ENCODE results near the gene FZD1. TPM values are rescaled to one million over a fixed set of nuclear protein-coding genes. Genes with fewer than 3 reads are reported as not detected.

FZD1 gene
- total RNA-seq, 1 experiment from 2014 or later = 3.7 TPM

DNA sequence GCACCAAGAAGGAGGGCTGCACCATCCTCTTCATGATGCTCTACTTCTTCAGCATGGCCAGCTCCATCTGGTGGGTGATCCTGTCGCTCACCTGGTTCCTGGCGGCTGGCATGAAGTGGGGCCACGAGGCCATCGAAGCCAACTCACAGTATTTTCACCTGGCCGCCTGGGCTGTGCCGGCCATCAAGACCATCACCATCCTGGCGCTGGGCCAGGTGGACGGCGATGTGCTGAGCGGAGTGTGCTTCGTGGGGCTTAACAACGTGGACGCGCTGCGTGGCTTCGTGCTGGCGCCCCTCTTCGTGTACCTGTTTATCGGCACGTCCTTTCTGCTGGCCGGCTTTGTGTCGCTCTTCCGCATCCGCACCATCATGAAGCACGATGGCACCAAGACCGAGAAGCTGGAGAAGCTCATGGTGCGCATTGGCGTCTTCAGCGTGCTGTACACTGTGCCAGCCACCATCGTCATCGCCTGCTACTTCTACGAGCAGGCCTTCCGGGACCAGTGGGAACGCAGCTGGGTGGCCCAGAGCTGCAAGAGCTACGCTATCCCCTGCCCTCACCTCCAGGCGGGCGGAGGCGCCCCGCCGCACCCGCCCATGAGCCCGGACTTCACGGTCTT, 1.9 kb downstream of the FZD1 start:
- no peaks in the 10 kb centered on the region for H3K36me3 ChIP-seq (ENCODE audit: control insufficient read depth in 1 of 2, insufficient read depth in 2 of 2, low read length in 2 of 2)
- peaks cover 20% of the 10 kb centered on the region for H3K27me3 ChIP-seq (ENCODE audit: insufficient read depth, low read length)
- no peak overlapping the region for H3K9ac ChIP-seq (ENCODE audit: low read length)
- H3K4me2 ChIP-seq (ENCODE audit: low read length) = no peak overlapping the region
- no peak for DNase-seq (ENCODE audit: low read depth, low spot score)
- no peak overlapping the region for H2AFZ ChIP-seq (ENCODE audit: low read depth, low read length, poor library complexity, severe bottlenecking)
- H3K79me2 ChIP-seq (ENCODE audit: insufficient read depth, low read length) = no peaks in the 10 kb centered on the region
- no peak overlapping the region for H3K27ac ChIP-seq (ENCODE audit: low read depth, low read length)
- H3K9me3 ChIP-seq (ENCODE audit: control insufficient read depth in 1 of 2, insufficient read depth in 1 of 2, low read depth in 1 of 2, low read length in 2 of 2) = no peaks in the 10 kb centered on the region
- no peak for ATAC-seq
- RAD21 ChIA-PET (ENCODE audit: low non-redundant PET in 1 of 2, low total read pairs in 2 of 2, uncharacterized antibody in 2 of 2, unreplicated experiment in 2 of 2) = no interaction called here
- no peaks in the 10 kb centered on the region for H3K9me2 ChIP-seq (ENCODE audit: insufficient read depth)
- CTCF ChIA-PET = interaction anchor here (0.9 kb wide), 1 partner anchor 21 kb away, joined by 3 read pairs; no protein-coding TSS in a partner anchor
- POLR2A ChIA-PET = no interaction called here
- TF ChIP-seq RAD21 (IDR thresholded peaks at IDR 0.05; ENCODE audit: low read depth) (no peak), TCF7L2 (IDR thresholded peaks at IDR 0.05; ENCODE audit: borderline replicate concordance, extremely low read depth, insufficient read depth, insufficient read length) (no peak), REST (IDR thresholded peaks at IDR 0.05; ENCODE audit: low read depth) (no peak), ZNF274 (IDR thresholded peaks at IDR 0.05; ENCODE audit: low read depth, low read length) (no peak), EZH2 (IDR thresholded peaks at IDR 0.05) (no peak), POLR2A (IDR thresholded peaks at IDR 0.05; ENCODE audit: borderline replicate concordance, extremely low read depth, insufficient read depth, insufficient read length) (no peak), EGR1 (IDR thresholded peaks at IDR 0.05; ENCODE audit: low read depth) (no peak), MAX (IDR thresholded peaks at IDR 0.05) (no peak), POLR2AphosphoS5 (IDR thresholded peaks at IDR 0.05; ENCODE audit: low read depth, low read length) (no peak), JUND (IDR thresholded peaks at IDR 0.05) (no peak), EZH2phosphoT487 (IDR thresholded peaks at IDR 0.05; ENCODE audit: borderline replicate concordance) (no peak), SP1 (IDR thresholded peaks at IDR 0.05; ENCODE audit: low read depth) (no peak), ZFX (IDR thresholded peaks at IDR 0.05) (no peak), YY1 (IDR thresholded peaks at IDR 0.05; ENCODE audit: extremely low read depth, insufficient replicate concordance, low read depth, low read length) (no peak), CEBPB (IDR thresholded peaks at IDR 0.05; ENCODE audit: low read depth) (no peak), SRF (IDR thresholded peaks at IDR 0.05; ENCODE audit: low read depth) (no peak), CBX3 (IDR thresholded peaks at IDR 0.05; ENCODE audit: low read depth) (no peak)
- TF ChIP-seq, protein P1, sequence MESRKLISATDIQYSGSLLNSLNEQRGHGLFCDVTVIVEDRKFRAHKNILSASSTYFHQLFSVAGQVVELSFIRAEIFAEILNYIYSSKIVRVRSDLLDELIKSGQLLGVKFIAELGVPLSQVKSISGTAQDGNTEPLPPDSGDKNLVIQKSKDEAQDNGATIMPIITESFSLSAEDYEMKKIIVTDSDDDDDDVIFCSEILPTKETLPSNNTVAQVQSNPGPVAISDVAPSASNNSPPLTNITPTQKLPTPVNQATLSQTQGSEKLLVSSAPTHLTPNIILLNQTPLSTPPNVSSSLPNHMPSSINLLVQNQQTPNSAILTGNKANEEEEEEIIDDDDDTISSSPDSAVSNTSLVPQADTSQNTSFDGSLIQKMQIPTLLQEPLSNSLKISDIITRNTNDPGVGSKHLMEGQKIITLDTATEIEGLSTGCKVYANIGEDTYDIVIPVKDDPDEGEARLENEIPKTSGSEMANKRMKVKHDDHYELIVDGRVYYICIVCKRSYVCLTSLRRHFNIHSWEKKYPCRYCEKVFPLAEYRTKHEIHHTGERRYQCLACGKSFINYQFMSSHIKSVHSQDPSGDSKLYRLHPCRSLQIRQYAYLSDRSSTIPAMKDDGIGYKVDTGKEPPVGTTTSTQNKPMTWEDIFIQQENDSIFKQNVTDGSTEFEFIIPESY (IDR thresholded peaks at IDR 0.05; ENCODE audit: extremely low read depth, insufficient replicate concordance, low read length) = no peak
- TF ChIP-seq, protein P2, sequence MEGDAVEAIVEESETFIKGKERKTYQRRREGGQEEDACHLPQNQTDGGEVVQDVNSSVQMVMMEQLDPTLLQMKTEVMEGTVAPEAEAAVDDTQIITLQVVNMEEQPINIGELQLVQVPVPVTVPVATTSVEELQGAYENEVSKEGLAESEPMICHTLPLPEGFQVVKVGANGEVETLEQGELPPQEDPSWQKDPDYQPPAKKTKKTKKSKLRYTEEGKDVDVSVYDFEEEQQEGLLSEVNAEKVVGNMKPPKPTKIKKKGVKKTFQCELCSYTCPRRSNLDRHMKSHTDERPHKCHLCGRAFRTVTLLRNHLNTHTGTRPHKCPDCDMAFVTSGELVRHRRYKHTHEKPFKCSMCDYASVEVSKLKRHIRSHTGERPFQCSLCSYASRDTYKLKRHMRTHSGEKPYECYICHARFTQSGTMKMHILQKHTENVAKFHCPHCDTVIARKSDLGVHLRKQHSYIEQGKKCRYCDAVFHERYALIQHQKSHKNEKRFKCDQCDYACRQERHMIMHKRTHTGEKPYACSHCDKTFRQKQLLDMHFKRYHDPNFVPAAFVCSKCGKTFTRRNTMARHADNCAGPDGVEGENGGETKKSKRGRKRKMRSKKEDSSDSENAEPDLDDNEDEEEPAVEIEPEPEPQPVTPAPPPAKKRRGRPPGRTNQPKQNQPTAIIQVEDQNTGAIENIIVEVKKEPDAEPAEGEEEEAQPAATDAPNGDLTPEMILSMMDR (IDR thresholded peaks at IDR 0.05 in 2 of 3, conservative IDR thresholded peaks at IDR 0.05 in 1 of 3; ENCODE audit: borderline replicate concordance in 1 of 3, insufficient read depth in 1 of 3, low read depth in 2 of 3, low read length in 2 of 3) = no peak
- TF ChIP-seq, protein P3, sequence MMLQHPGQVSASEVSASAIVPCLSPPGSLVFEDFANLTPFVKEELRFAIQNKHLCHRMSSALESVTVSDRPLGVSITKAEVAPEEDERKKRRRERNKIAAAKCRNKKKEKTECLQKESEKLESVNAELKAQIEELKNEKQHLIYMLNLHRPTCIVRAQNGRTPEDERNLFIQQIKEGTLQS (IDR thresholded peaks at IDR 0.05) = no peak
- H3K4me1 ChIP-seq (ENCODE audit: control insufficient read depth in 1 of 2, insufficient read depth in 2 of 2, low read length in 2 of 2) = peaks cover 3 to 15% of the 10 kb centered on the region in 2 experiments; a peak in 3 of 4 replicates
- H4K20me1 ChIP-seq (ENCODE audit: insufficient read depth) = no peaks in the 10 kb centered on the region
- no TSS peak for BruUV-seq (replicated peaks)
- intact Hi-C loops (cut with micrococcal nuclease) = no loop called here
- no peak overlapping the region for H3K4me3 ChIP-seq (replicated peaks in 1 of 2; ENCODE audit: low read depth in 1 of 2, low read length in 2 of 2)
